Smooth muscle cell (in vitro differentiated cells): Measurements from ENCODE around the gene MAN2C1. TPM values are rescaled to one million over a fixed set of nuclear protein-coding genes. Genes with fewer than 3 reads are reported as not detected.
A peak's percentile ranks its signal among the peaks of the same experiment; 100 is the strongest.
"Not testable (repeated sequence)": the region's sequence is repeated elsewhere in the genome, so short reads cannot be mapped to it uniquely, and the experiment has no call there.

Experiments used
- DNase-seq: peaks from one replicate; lab custom pipeline; 2025; ENCODE audit not compliant: unreplicated experiment; lab: John Stamatoyannopoulos, UW
- H2AFZ ChIP-seq: fragments of 200-600 bp; sonication (generic); 2 replicates; pipeline ENCODE4 v1.6.0; 2016; ENCODE audit warnings: antibody characterized with exemption, low read depth, mild to moderate bottlenecking
- H3F3A ChIP-seq: fragments of 200-600 bp; sonication (generic); 2 replicates; pipeline ENCODE4 v1.6.0; 2017; ENCODE audit warnings: antibody characterized with exemption, low read depth
- H3K27ac ChIP-seq: fragments of 200-600 bp; sonication (generic); 2 replicates; pipeline ENCODE4 v1.5.1; 2016; ENCODE audit warnings: low read depth, mild to moderate bottlenecking
- H3K27me3 ChIP-seq: fragments of 200-600 bp; sonication (generic); 2 replicates; pipeline ENCODE4 v1.6.1; 2016; ENCODE audit warnings: low read depth, mild to moderate bottlenecking
- H3K36me3 ChIP-seq: fragments of 200-600 bp; sonication (generic); 2 replicates; pipeline ENCODE4 v1.5.1; 2016; ENCODE audit warnings: low read depth
- H3K4me1 ChIP-seq: fragments of 200-600 bp; sonication (generic); 2 replicates; pipeline ENCODE4 v1.5.1; 2016; ENCODE audit warnings: low read depth
- H3K4me2 ChIP-seq: fragments of 200-600 bp; sonication (generic); 2 replicates; pipeline ENCODE4 v1.6.0; 2016; ENCODE audit warnings: mild to moderate bottlenecking
- H3K4me3 ChIP-seq: fragments of 200-600 bp; sonication (generic); 2 replicates; pipeline ENCODE4 v1.5.1; 2016; ENCODE audit warnings: mild to moderate bottlenecking
- H3K79me2 ChIP-seq: fragments of 200-600 bp; sonication (generic); 2 replicates; pipeline ENCODE4 v1.6.0; 2016; ENCODE audit warnings: low read depth, mild to moderate bottlenecking
- H3K9ac ChIP-seq: fragments of 200-600 bp; sonication (generic); 2 replicates; pipeline ENCODE4 v1.6.0; 2016; ENCODE audit warnings: low read depth
- H3K9me3 ChIP-seq: fragments of 200-600 bp; sonication (generic); replicated peaks from 2 replicates; pipeline ENCODE4 v1.5.1; 2016; ENCODE audit warnings: low read depth
- H4K20me1 ChIP-seq: fragments of 200-600 bp; sonication (generic); 2 replicates; pipeline ENCODE4 v1.6.0; 2016; ENCODE audit warnings: low read depth
- WGBS: methylation state at CpG from one replicate; pipeline ENCODE4 v1.1.7; 2016; ENCODE audit warnings: low lambda C conversion rate; 5-methylcytosine and 5-hydroxymethylcytosine counted together
- polyA plus RNA-seq: library from polyadenylated mRNA; unstranded; fragments of >200 nt; fragmentation: Nextera tagmentation; extraction: Ambion mirVana; gene quantifications from 2 replicates; pipeline ENCODE4 v1.2.1, GENCODE V29; 2016
- total RNA-seq: library from RNA; depleted of rRNA; stranded (reverse); fragments of >200 nt; gene quantifications from 2 replicates; pipeline ENCODE4 v1.2.3, GENCODE V29; 2014
- TF ChIP-seq, protein P1 (sequence below): fragments of 200-600 bp; sonication (generic); IDR thresholded peaks from 2 replicates; pipeline ENCODE4 v1.5.1; 2017; ENCODE audit warnings: borderline replicate concordance, mild to moderate bottlenecking, antibody characterized with exemption; ENCODE audit not compliant: insufficient read depth, poor library complexity, severe bottlenecking

The MAN2C1 gene
- total and polyA plus RNA-seq, 2 experiments from 2014 or later: 64.5 to 70.7 TPM

DNA sequence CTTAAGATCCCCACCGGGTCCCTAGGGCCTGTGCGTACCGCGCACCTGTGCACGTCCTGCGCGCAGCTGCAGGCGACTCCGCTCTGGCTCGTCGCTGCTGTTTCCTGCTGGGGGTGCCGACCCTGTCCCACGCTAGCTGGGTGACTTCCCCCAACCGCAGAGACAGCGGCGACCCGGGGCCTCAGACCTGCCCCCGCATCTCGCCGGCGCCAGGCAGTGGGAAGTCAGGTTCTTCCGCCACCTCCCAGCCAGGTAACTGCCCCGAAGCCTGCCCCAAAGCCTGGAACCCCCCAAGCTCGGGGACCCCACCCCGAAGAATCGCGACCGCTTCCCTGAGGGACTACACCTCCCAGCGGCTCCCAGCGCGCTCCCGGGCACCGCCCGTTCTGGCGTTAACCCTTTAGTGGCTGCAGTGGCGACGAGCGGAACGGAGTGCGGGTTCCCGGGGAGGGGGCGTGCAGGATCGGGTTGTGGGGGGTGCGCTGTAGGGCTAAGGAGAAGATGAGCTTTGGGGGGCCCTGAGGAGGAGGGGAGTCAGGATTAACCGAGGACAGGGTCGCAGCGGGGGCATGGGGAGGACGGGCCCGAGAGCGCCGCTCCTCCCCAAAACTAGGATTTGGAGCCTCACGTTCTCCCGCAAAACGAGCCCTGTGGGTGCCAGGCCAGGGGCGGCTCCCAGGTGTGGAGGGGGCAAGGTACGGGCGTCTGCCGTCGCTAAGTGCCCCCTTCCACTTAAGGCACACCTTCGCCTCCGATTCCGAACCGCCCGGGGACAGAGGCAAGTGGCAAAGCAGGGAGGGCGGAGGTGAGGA lies 21.0 kb downstream of the MAN2C1 start:
- no peaks in the 10 kb centered on the region for H3F3A ChIP-seq
- H2AFZ ChIP-seq: peak overlapping the region; percentile 12
- peak overlapping the region; percentile 80 for H3K9ac ChIP-seq
- WGBS: 1% methylated on average over 58 of the region's 65 CpGs
- H3K27ac ChIP-seq: no peak overlapping the region
- no peaks in the 10 kb centered on the region for H3K36me3 ChIP-seq
- H3K79me2 ChIP-seq: no peaks in the 10 kb centered on the region
- H3K4me3 ChIP-seq: peak overlapping the region; percentile 83
- H3K9me3 ChIP-seq: no peaks in the 10 kb centered on the region
- H4K20me1 ChIP-seq: no peaks in the 10 kb centered on the region
- TF ChIP-seq, protein P1, sequence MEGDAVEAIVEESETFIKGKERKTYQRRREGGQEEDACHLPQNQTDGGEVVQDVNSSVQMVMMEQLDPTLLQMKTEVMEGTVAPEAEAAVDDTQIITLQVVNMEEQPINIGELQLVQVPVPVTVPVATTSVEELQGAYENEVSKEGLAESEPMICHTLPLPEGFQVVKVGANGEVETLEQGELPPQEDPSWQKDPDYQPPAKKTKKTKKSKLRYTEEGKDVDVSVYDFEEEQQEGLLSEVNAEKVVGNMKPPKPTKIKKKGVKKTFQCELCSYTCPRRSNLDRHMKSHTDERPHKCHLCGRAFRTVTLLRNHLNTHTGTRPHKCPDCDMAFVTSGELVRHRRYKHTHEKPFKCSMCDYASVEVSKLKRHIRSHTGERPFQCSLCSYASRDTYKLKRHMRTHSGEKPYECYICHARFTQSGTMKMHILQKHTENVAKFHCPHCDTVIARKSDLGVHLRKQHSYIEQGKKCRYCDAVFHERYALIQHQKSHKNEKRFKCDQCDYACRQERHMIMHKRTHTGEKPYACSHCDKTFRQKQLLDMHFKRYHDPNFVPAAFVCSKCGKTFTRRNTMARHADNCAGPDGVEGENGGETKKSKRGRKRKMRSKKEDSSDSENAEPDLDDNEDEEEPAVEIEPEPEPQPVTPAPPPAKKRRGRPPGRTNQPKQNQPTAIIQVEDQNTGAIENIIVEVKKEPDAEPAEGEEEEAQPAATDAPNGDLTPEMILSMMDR: no peak
- H3K27me3 ChIP-seq: no peaks in the 10 kb centered on the region
- H3K4me2 ChIP-seq: peak overlapping the region; percentile 100
- H3K4me1 ChIP-seq: peaks cover 6% of the 10 kb centered on the region
- DNase-seq: no peak

DNA sequence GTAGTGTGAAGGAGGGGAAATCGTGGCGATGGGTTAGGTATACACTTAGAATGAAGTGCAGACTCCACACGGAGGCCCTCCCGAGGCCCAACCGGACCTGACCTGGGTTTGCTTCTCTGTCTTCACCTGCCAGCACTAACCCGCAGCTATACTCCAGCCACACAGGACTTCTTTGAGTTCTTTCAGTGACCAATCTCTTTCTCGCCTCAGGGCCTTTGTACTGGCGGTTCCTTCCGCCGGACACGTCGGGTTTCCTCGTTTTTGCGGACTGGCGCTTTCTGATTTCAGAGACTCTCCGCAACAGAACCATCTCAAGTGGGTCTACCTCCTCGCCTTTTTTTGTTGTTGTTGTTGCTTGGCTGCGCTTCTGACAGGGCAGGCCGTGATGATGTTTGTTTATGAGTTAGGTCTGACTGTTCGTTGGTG lies 21.6 kb downstream of the MAN2C1 start, which contains the start of gene NEIL1:
Gene NEIL1 (plus strand): TSS at position 244 of the 426 bp plus-strand sequence. CDS start 1,867 bp downstream, outside the sequence.
- peak within 1 kb of the TSS; percentile 100 for H3K4me2 ChIP-seq
- H3K4me3 ChIP-seq: peak within 1 kb of the TSS; percentile 83
- 20% methylated on average over 20 of the region's 20 CpGs for WGBS
- peaks cover 6% of the 10 kb centered on the region for H3K4me1 ChIP-seq
- no peak within 1 kb of the TSS for H3K27ac ChIP-seq
- H3K9ac ChIP-seq: peak within 1 kb of the TSS; percentile 80
- DNase-seq: no peak
- TF ChIP-seq, protein P1: no peak
- H4K20me1 ChIP-seq: no peaks in the 10 kb centered on the region
- no peaks in the 10 kb centered on the region for H3F3A ChIP-seq
- H3K36me3 ChIP-seq: no peaks in the 10 kb centered on the region
- H3K9me3 ChIP-seq: no peaks in the 10 kb centered on the region
- peak within 1 kb of the TSS; percentile 12 for H2AFZ ChIP-seq
- no peaks in the 10 kb centered on the region for H3K79me2 ChIP-seq
- H3K27me3 ChIP-seq: no peaks in the 10 kb centered on the region

GRCh38 chr15:75343953-75344352 lies 24.5 kb downstream of the MAN2C1 start:
- H3K36me3 ChIP-seq, H3K4me1 ChIP-seq, H3K79me2 ChIP-seq, H3K27me3 ChIP-seq, H3K9ac ChIP-seq, H3K4me2 ChIP-seq, H3F3A ChIP-seq, H3K9me3 ChIP-seq, DNase-seq, H4K20me1 ChIP-seq, H3K27ac ChIP-seq, H2AFZ ChIP-seq, H3K4me3 ChIP-seq: not testable (repeated sequence)
- WGBS: 80% methylated on average over 8 of the region's 8 CpGs

DNA sequence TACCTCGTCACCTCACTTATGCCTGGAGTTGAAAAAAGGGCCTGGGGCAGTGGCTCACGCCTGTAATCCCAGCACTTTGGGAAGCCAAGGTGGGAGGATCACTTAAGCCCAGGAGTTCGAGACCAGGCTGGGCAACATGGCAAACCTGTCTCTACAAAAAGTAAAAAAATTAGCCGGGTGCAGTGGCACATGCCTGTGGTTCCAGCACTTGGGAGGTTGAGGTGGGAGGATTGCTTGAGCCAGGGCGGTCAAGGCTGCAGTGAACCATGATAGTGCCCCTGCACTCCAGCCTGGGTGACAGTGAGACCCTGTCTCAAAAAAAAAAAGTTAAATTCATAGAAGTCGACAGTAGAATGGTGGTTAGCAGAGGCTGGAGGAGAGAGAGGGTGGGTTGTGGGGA lies 26.2 kb downstream of the MAN2C1 start:
- H3K9me3 ChIP-seq: no peaks in the 10 kb centered on the region
- H2AFZ ChIP-seq: no peak overlapping the region
- H3K4me2 ChIP-seq: no peak overlapping the region
- DNase-seq: no peak
- TF ChIP-seq, protein P1: no peak
- H3K4me3 ChIP-seq: no peak overlapping the region
- H4K20me1 ChIP-seq: no peaks in the 10 kb centered on the region
- no peaks in the 10 kb centered on the region for H3K79me2 ChIP-seq
- WGBS: 85% methylated on average over 6 of the region's 6 CpGs
- no peak overlapping the region for H3K9ac ChIP-seq
- no peaks in the 10 kb centered on the region for H3F3A ChIP-seq
- H3K36me3 ChIP-seq: no peaks in the 10 kb centered on the region
- no peaks in the 10 kb centered on the region for H3K27me3 ChIP-seq
- H3K27ac ChIP-seq: no peak overlapping the region
- H3K4me1 ChIP-seq: no peaks in the 10 kb centered on the region
